ENCODE data around the gene SPOPL. TPM values are rescaled to one million over a fixed set of nuclear protein-coding genes. Genes with fewer than 3 reads are reported as not detected.
A peak's percentile ranks its signal among the peaks of the same experiment; 100 is the strongest.

Gene SPOPL
- total RNA-seq (2021): 13.6 and 14.6 TPM in 2 replicates
- long read RNA-seq, full-length matches to known transcripts: 8 of 14 reads
- long read RNA-seq, partial matches to known transcripts: 1 of 14 reads
- long read RNA-seq, other reads (novel, unspliced or antisense): 5 of 14 reads

- H4K5ac ChIP-seq (ENCODE audit: insufficient read length, low read depth, low read length): peak within 1 kb of the TSS; percentile 81
- no peak within 1 kb of the TSS; the same call in 1 of the 2 replicates for H2BK15ac ChIP-seq (ENCODE audit: low read depth, low read length)
- no peaks in the 10 kb centered on the region for H4K20me1 ChIP-seq (ENCODE audit: control insufficient read depth, insufficient read depth, insufficient read length)
- H3K18ac ChIP-seq (ENCODE audit: insufficient read length, low read depth, low read length): peak within 1 kb of the TSS; percentile 96
- peak within 1 kb of the TSS; percentile 60 for H2BK5ac ChIP-seq (ENCODE audit: insufficient read length, low read length)
- peak within 1 kb of the TSS; percentile 98 to 99 for H3K4me3 Mint-ChIP-seq
- H2BK120ac ChIP-seq (ENCODE audit: low read depth, low read length, poor library complexity, severe bottlenecking): peak within 1 kb of the TSS; percentile 69
- H2BK20ac ChIP-seq (ENCODE audit: low read depth, low read length, poor library complexity, severe bottlenecking): no peak within 1 kb of the TSS
- peaks cover 0 to 3% (median 0%) of the 10 kb centered on the region in 3 experiments; a peak in 2 of 7 replicates for H3K36me3 Mint-ChIP-seq (ENCODE audit: insufficient read depth in 1 of 3, low read depth in 3 of 3)
- no peaks in the 10 kb centered on the region for H3K9me3 ChIP-seq (ENCODE audit: control insufficient read depth, low read depth, low read length)
- no peak within 1 kb of the TSS for H3K56ac ChIP-seq (ENCODE audit: insufficient read length, low read depth, low read length)
- H4K91ac ChIP-seq (ENCODE audit: insufficient read length, low read depth, low read length): no peak within 1 kb of the TSS
- H3K79me1 ChIP-seq (ENCODE audit: insufficient read depth, low read depth, low read length, poor library complexity, severe bottlenecking): peaks cover 2% of the 10 kb centered on the region
- no peak within 1 kb of the TSS for H4K8ac ChIP-seq (replicated peaks; ENCODE audit: insufficient read length, low read depth, low read length)
- H3K27me3 ChIP-seq (ENCODE audit: insufficient read depth, low read length): no peaks in the 10 kb centered on the region
- H3K23ac ChIP-seq (ENCODE audit: insufficient read length, low read depth, low read length): no peak within 1 kb of the TSS
- peak within 1 kb of the TSS; percentile 94 to 98 (median 97) for H3K27ac Mint-ChIP-seq
- peak within 1 kb of the TSS; percentile 95 for H3K4me2 ChIP-seq (ENCODE audit: insufficient read depth, insufficient read length, low read length)
- H3K79me2 ChIP-seq (ENCODE audit: insufficient read depth, low read length): peaks cover 6% of the 10 kb centered on the region; the same call in 1 of the 2 replicates
- H3T11ph ChIP-seq (ENCODE audit: low read length): peak within 1 kb of the TSS; percentile 72
- H2BK12ac ChIP-seq (ENCODE audit: insufficient read length, low read depth, low read length): peak within 1 kb of the TSS; percentile 95
- no peaks in the 10 kb centered on the region for H3K4me1 ChIP-seq (ENCODE audit: insufficient read depth, low read length)
- peak; percentile 49; the same call in 2 of the 3 replicates for TF ChIP-seq CTCF (conservative IDR thresholded peaks at IDR 0.05)
- H2AK5ac ChIP-seq (ENCODE audit: insufficient read length, low read length): no peak within 1 kb of the TSS
- peaks cover 33 to 37% of the 10 kb centered on the region in 2 experiments for H3K4me1 Mint-ChIP-seq
- WGBS (ENCODE audit: extremely low coverage, insufficient read length, low lambda C conversion rate): no CpG with 5 or more reads among the region's 86 CpGs
- peak within 1 kb of the TSS; percentile 92 for H3K9ac ChIP-seq (ENCODE audit: extremely low read depth, insufficient read length, low read length)
- peak within 1 kb of the TSS; percentile 98 for H3K14ac ChIP-seq (ENCODE audit: insufficient read depth, low read length)
- peak within 1 kb of the TSS; percentile 77 for H3K27ac ChIP-seq (ENCODE audit: insufficient read length, low read depth, low read length)
- H3K9me3 Mint-ChIP-seq: no peaks in the 10 kb centered on the region
- peaks cover 8% of the 10 kb centered on the region for H3K23me2 ChIP-seq (ENCODE audit: insufficient read length, low read depth, low read length, poor library complexity, severe bottlenecking)
- peak within 1 kb of the TSS; percentile 80; the same call in 1 of the 2 replicates for H3K4ac ChIP-seq (ENCODE audit: low read depth, low read length)
- H3K27me3 Mint-ChIP-seq (ENCODE audit: low read depth): no peaks in the 10 kb centered on the region; the same call in 1 of the 2 replicates
- peak within 1 kb of the TSS; percentile 94 for H2AFZ ChIP-seq (ENCODE audit: low read length)
- DNase-seq: peak; percentile 91
Measured at GRCh38 chr2:138501425-138502254, at the start of gene SPOPL. TSS of gene SPOPL (plus strand) at chr2:138501770. CDS start at chr2:138550217, 48,447 bp downstream.
